ENCODE results near the gene CAMTA1.

The CAMTA1 gene

GRCh38 chr1:7664147-7664892 is 879.1 kb downstream of the CAMTA1 start:
- no peak overlapping the region for H2AFZ ChIP-seq (ENCODE audit: insufficient read depth, low read length, poor library complexity)
- no peak overlapping the region for H3K14ac ChIP-seq (ENCODE audit: low read length)
- H4K8ac ChIP-seq (ENCODE audit: low read depth, low read length), result no peak overlapping the region
- no peak overlapping the region for H3K4ac ChIP-seq (ENCODE audit: low read depth, low read length)
- no peaks in the 10 kb centered on the region for H3K79me2 ChIP-seq (ENCODE audit: control insufficient read depth, insufficient read depth, low read length, poor library complexity)
- no peak overlapping the region for H3K4me3 ChIP-seq (ENCODE audit: low read depth, low read length)
- WGBS (ENCODE audit: extremely low coverage, insufficient coverage, insufficient read length), result no CpG with 5 or more reads among the region's 48 CpGs
- no peak overlapping the region for H3K27ac ChIP-seq (ENCODE audit: low read depth, low read length)
- no peak overlapping the region for H3K23ac ChIP-seq (ENCODE audit: low read length)
- no peak overlapping the region for H4K91ac ChIP-seq (ENCODE audit: low read depth, low read length)
- H2AK5ac ChIP-seq (ENCODE audit: low read length), result no peak overlapping the region
- H3K79me1 ChIP-seq (ENCODE audit: low read length), result no peaks in the 10 kb centered on the region
- no peak overlapping the region for H3K4me2 ChIP-seq (ENCODE audit: low read length)
- no peak overlapping the region for H3K18ac ChIP-seq (ENCODE audit: low read length)
- no peak overlapping the region for H2BK5ac ChIP-seq (ENCODE audit: low read depth, low read length, poor library complexity)
- no peak overlapping the region for H4K12ac ChIP-seq (ENCODE audit: low read depth, low read length)
- DNase-seq, result no peak
- no peaks in the 10 kb centered on the region for H3K4me1 ChIP-seq (ENCODE audit: control insufficient read depth in 1 of 2, insufficient read depth in 2 of 2, low read length in 2 of 2)
- H3K36me3 ChIP-seq (ENCODE audit: control insufficient read depth in 1 of 2, insufficient read depth in 2 of 2, low read length in 2 of 2), result no peaks in the 10 kb centered on the region
- H3K9me3 ChIP-seq (ENCODE audit: insufficient read depth, low read depth, low read length), result peaks cover 2% of the 10 kb centered on the region
- H3K9ac ChIP-seq (ENCODE audit: low read length), result no peak overlapping the region
- no peak overlapping the region for H2BK120ac ChIP-seq (ENCODE audit: insufficient read depth, low read length, poor library complexity)
- no peaks in the 10 kb centered on the region for H3K27me3 ChIP-seq (ENCODE audit: insufficient read depth, low read length)
- H2BK12ac ChIP-seq (ENCODE audit: low read length), result no peak overlapping the region

- H2BK120ac ChIP-seq (ENCODE audit: insufficient read depth, low read length, poor library complexity), result no peak overlapping the region
- no CpG with 5 or more reads among the region's 21 CpGs for WGBS (ENCODE audit: extremely low coverage, insufficient coverage, insufficient read length)
- H3K36me3 ChIP-seq (ENCODE audit: control insufficient read depth in 1 of 2, insufficient read depth in 2 of 2, low read length in 2 of 2), result no peaks in the 10 kb centered on the region
- H4K12ac ChIP-seq (ENCODE audit: low read depth, low read length), result no peak overlapping the region
- H3K23ac ChIP-seq (ENCODE audit: low read length), result no peak overlapping the region
- H3K4me2 ChIP-seq (ENCODE audit: low read length), result no peak overlapping the region
- no peak overlapping the region for H2BK12ac ChIP-seq (ENCODE audit: low read length)
- H4K91ac ChIP-seq (ENCODE audit: low read depth, low read length), result no peak overlapping the region
- peaks cover 0 to 3% of the 10 kb centered on the region in 2 experiments for H3K4me1 ChIP-seq (ENCODE audit: control insufficient read depth in 1 of 2, insufficient read depth in 2 of 2, low read length in 2 of 2)
- no peaks in the 10 kb centered on the region for H3K79me1 ChIP-seq (ENCODE audit: low read length)
- H4K8ac ChIP-seq (ENCODE audit: low read depth, low read length), result no peak overlapping the region
- H3K27me3 ChIP-seq (ENCODE audit: insufficient read depth, low read length), result no peaks in the 10 kb centered on the region
- H3K9ac ChIP-seq (ENCODE audit: low read length), result no peak overlapping the region
- DNase-seq, result no peak
- no peak overlapping the region for H3K14ac ChIP-seq (ENCODE audit: low read length)
- no peak overlapping the region for H2AFZ ChIP-seq (ENCODE audit: insufficient read depth, low read length, poor library complexity)
- H3K27ac ChIP-seq (ENCODE audit: low read depth, low read length), result no peak overlapping the region
- H3K9me3 ChIP-seq (ENCODE audit: insufficient read depth, low read depth, low read length), result peaks cover 2% of the 10 kb centered on the region
- H3K79me2 ChIP-seq (ENCODE audit: control insufficient read depth, insufficient read depth, low read length, poor library complexity), result no peaks in the 10 kb centered on the region
- no peak overlapping the region for H2BK5ac ChIP-seq (ENCODE audit: low read depth, low read length, poor library complexity)
- no peak overlapping the region for H3K4me3 ChIP-seq (ENCODE audit: low read depth, low read length)
- H3K18ac ChIP-seq (ENCODE audit: low read length), result no peak overlapping the region
- H2AK5ac ChIP-seq (ENCODE audit: low read length), result no peak overlapping the region
- H3K4ac ChIP-seq (ENCODE audit: low read depth, low read length), result no peak overlapping the region
Observed at GRCh38 chr1:7664893-7665250, 879.6 kb downstream of the CAMTA1 start.

- Histone ChIP-seq H3K9me3 (ENCODE audit: insufficient read depth, low read depth, low read length) (peaks cover 2% of the 10 kb centered on the region), H3K4me1 (ENCODE audit: control insufficient read depth in 1 of 2, insufficient read depth in 2 of 2, low read length in 2 of 2) (peaks cover 0 to 3% of the 10 kb centered on the region in 2 experiments), H4K8ac (ENCODE audit: low read depth, low read length) (no peak overlapping the region), H4K12ac (ENCODE audit: low read depth, low read length) (no peak overlapping the region), H3K9ac (ENCODE audit: low read length) (no peak overlapping the region), H2AK5ac (ENCODE audit: low read length) (no peak overlapping the region), H3K23ac (ENCODE audit: low read length) (no peak overlapping the region), H3K36me3 (ENCODE audit: control insufficient read depth in 1 of 2, insufficient read depth in 2 of 2, low read length in 2 of 2) (no peaks in the 10 kb centered on the region), H3K14ac (ENCODE audit: low read length) (no peak overlapping the region), H3K4me3 (ENCODE audit: low read depth, low read length) (no peak overlapping the region), H4K91ac (ENCODE audit: low read depth, low read length) (no peak overlapping the region), H3K79me1 (ENCODE audit: low read length) (no peaks in the 10 kb centered on the region), H2BK5ac (ENCODE audit: low read depth, low read length, poor library complexity) (no peak overlapping the region), H3K27me3 (ENCODE audit: insufficient read depth, low read length) (no peaks in the 10 kb centered on the region), H3K27ac (ENCODE audit: low read depth, low read length) (no peak overlapping the region), H3K4ac (ENCODE audit: low read depth, low read length) (no peak overlapping the region), H3K4me2 (ENCODE audit: low read length) (no peak overlapping the region), H3K18ac (ENCODE audit: low read length) (no peak overlapping the region), H2BK12ac (ENCODE audit: low read length) (no peak overlapping the region), H2AFZ (ENCODE audit: insufficient read depth, low read length, poor library complexity) (no peak overlapping the region), H3K79me2 (ENCODE audit: control insufficient read depth, insufficient read depth, low read length, poor library complexity) (no peaks in the 10 kb centered on the region), H2BK120ac (ENCODE audit: insufficient read depth, low read length, poor library complexity) (no peak overlapping the region)
- no peak for DNase-seq
- no CpG with 5 or more reads among the region's 6 CpGs for WGBS (ENCODE audit: extremely low coverage, insufficient coverage, insufficient read length)
Observed at GRCh38 chr1:7666249-7666648, 881.0 kb downstream of the CAMTA1 start.

GRCh38 chr1:7667159-7667558 is 881.9 kb downstream of the CAMTA1 start:
- Histone ChIP-seq H3K4me1 (ENCODE audit: control insufficient read depth in 1 of 2, insufficient read depth in 2 of 2, low read length in 2 of 2) (peaks cover 0 to 3% of the 10 kb centered on the region in 2 experiments), H4K8ac (ENCODE audit: low read depth, low read length) (no peak overlapping the region), H3K27ac (ENCODE audit: low read depth, low read length) (no peak overlapping the region), H3K27me3 (ENCODE audit: insufficient read depth, low read length) (no peaks in the 10 kb centered on the region), H2AFZ (ENCODE audit: insufficient read depth, low read length, poor library complexity) (no peak overlapping the region), H3K9ac (ENCODE audit: low read length) (no peak overlapping the region), H3K79me1 (ENCODE audit: low read length) (no peaks in the 10 kb centered on the region), H2AK5ac (ENCODE audit: low read length) (no peak overlapping the region), H3K23ac (ENCODE audit: low read length) (no peak overlapping the region), H2BK12ac (ENCODE audit: low read length) (no peak overlapping the region), H3K9me3 (ENCODE audit: insufficient read depth, low read depth, low read length) (peaks cover 2% of the 10 kb centered on the region), H4K12ac (ENCODE audit: low read depth, low read length) (no peak overlapping the region), H3K79me2 (ENCODE audit: control insufficient read depth, insufficient read depth, low read length, poor library complexity) (no peaks in the 10 kb centered on the region), H3K18ac (ENCODE audit: low read length) (no peak overlapping the region), H3K4ac (ENCODE audit: low read depth, low read length) (no peak overlapping the region), H2BK5ac (ENCODE audit: low read depth, low read length, poor library complexity) (no peak overlapping the region), H3K36me3 (ENCODE audit: control insufficient read depth in 1 of 2, insufficient read depth in 2 of 2, low read length in 2 of 2) (no peaks in the 10 kb centered on the region), H2BK120ac (ENCODE audit: insufficient read depth, low read length, poor library complexity) (no peak overlapping the region), H3K4me2 (ENCODE audit: low read length) (no peak overlapping the region), H3K4me3 (ENCODE audit: low read depth, low read length) (no peak overlapping the region), H3K14ac (ENCODE audit: low read length) (no peak overlapping the region), H4K91ac (ENCODE audit: low read depth, low read length) (no peak overlapping the region)
- DNase-seq, result no peak
- WGBS (ENCODE audit: extremely low coverage, insufficient coverage, insufficient read length), result no CpG with 5 or more reads among the region's 11 CpGs
